H1 (cell line): ENCODE measurements around the gene RRN3. TPM values are rescaled to one million over a fixed set of nuclear protein-coding genes. Genes with fewer than 3 reads are reported as not detected.
"Not testable (repeated sequence)": the region's sequence is repeated elsewhere in the genome, so short reads cannot be mapped to it uniquely, and the experiment has no call there.

Experiments
- CTCF ChIA-PET: fragments of 300-600 bp; sonication (Branson Sonifier 250); formaldehyde crosslinking; loops from one replicate; lab custom pipeline; 2021; ENCODE audit not compliant: partially characterized antibody; lab: Charles Lee
- POLR2A ChIA-PET: fragments of 300-600 bp; sonication (Branson Sonifier 250); formaldehyde crosslinking; loops from one replicate; lab custom pipeline; 2021; ENCODE audit warnings: inconsistent platforms; ENCODE audit not compliant: partially characterized antibody; lab: Charles Lee
- DNase-seq, 2 experiments: peaks; one replicate each; pipeline versions ENCODE4 v3.0.0 to v3.0.0-alpha.2; 2010 to 2022; ENCODE audit warnings: low spot score in 2 of 2, low read depth in 1 of 2, mixed read lengths in 1 of 2
- FAIRE-seq: peaks from 2 replicates; lab custom pipeline; 2011; peaks lifted over from hg19 to GRCh38; lab: Jason Lieb, UNC
- H2AFZ ChIP-seq: 2 replicates; pipeline ENCODE4 v1.8.1; 2012; ENCODE audit warnings: low read length, inconsistent platforms
- H2AK5ac ChIP-seq: 2 replicates; pipeline ENCODE4 v1.6.1; 2013; ENCODE audit warnings: low read depth, low read length
- H2BK120ac ChIP-seq: replicated peaks from 2 replicates; pipeline ENCODE3; 2013; ENCODE audit warnings: low read depth, low read length, inconsistent platforms
- H2BK12ac ChIP-seq: 2 replicates; pipeline ENCODE4 v1.6.1; 2013; ENCODE audit warnings: low read depth, low read length
- H2BK15ac ChIP-seq: 2 replicates; pipeline ENCODE4 v1.6.1; 2013; ENCODE audit warnings: low read length
- H2BK20ac ChIP-seq: 2 replicates; pipeline ENCODE4 v1.6.1; 2013; ENCODE audit warnings: low read length
- H2BK5ac ChIP-seq: 2 replicates; pipeline ENCODE4 v1.6.1; 2013; ENCODE audit warnings: low read depth, low read length
- H3K14ac ChIP-seq: 2 replicates; pipeline ENCODE4 v1.6.1; 2013; ENCODE audit warnings: inconsistent platforms; ENCODE audit not compliant: insufficient read length
- H3K18ac ChIP-seq: 2 replicates; pipeline ENCODE4 v1.6.1; 2013; ENCODE audit warnings: low read length; ENCODE audit errors: extremely low read depth
- H3K23ac ChIP-seq: 2 replicates; pipeline ENCODE4 v1.6.1; 2013; ENCODE audit warnings: inconsistent platforms; ENCODE audit not compliant: insufficient read length
- H3K23me2 ChIP-seq: 2 replicates; pipeline ENCODE4 v1.6.1; 2013; ENCODE audit warnings: low read depth, low read length
- H3K27ac ChIP-seq: 2 replicates; pipeline ENCODE4 v1.6.1; 2011; ENCODE audit warnings: low read depth, low read length, inconsistent platforms
- H3K27me3 ChIP-seq, 4 experiments: replicated peaks in 1 of 4; 1 replicate in 1 of 4; 2 replicates in 3 of 4; pipeline versions ENCODE4 v1.6.1 to v1.8.1; 2011 to 2013; ENCODE audit warnings: low read length in 3 of 4, mild to moderate bottlenecking in 3 of 4, inconsistent platforms in 2 of 4, mixed read lengths in 2 of 4, moderate library complexity in 1 of 4; ENCODE audit not compliant: control insufficient read depth in 3 of 4, insufficient read depth in 3 of 4; ENCODE audit errors: extremely low read depth in 1 of 4
- H3K36me3 ChIP-seq, 4 experiments: 2 replicates each; pipeline versions ENCODE4 v1.6.1 to v1.8.1; 2011 to 2013; ENCODE audit warnings: mild to moderate bottlenecking in 4 of 4, low read length in 3 of 4, moderate library complexity in 2 of 4, control low read depth in 1 of 4, inconsistent platforms in 1 of 4; ENCODE audit not compliant: insufficient read depth in 4 of 4, control insufficient read depth in 2 of 4
- H3K4ac ChIP-seq: replicated peaks from 2 replicates; pipeline ENCODE3; 2013; ENCODE audit warnings: low read length, low read depth, mixed read lengths, inconsistent platforms; ENCODE audit not compliant: insufficient read length
- H3K4me1 ChIP-seq, 4 experiments: replicated peaks in 1 of 4; 1 replicate in 1 of 4; 2 replicates in 3 of 4; pipeline versions ENCODE4 v1.6.1 to v1.8.1; 2011 to 2013; ENCODE audit warnings: low read length in 3 of 4, inconsistent platforms in 2 of 4, mixed read lengths in 1 of 4; ENCODE audit not compliant: insufficient read depth in 4 of 4, control insufficient read depth in 3 of 4
- H3K4me2 ChIP-seq, 2 experiments: 2 replicates each; pipeline versions ENCODE4 v1.6.1 to v1.8.1; 2011 to 2013; ENCODE audit warnings: low read depth in 2 of 2, low read length in 2 of 2, control low read depth in 1 of 2, inconsistent platforms in 1 of 2, mild to moderate bottlenecking in 1 of 2; ENCODE audit not compliant: insufficient read depth in 1 of 2
- H3K4me3 ChIP-seq, 4 experiments: fragments of 200-600, 300-600 bp in 1 of 4; sonication (generic), shearing (Covaris generic), sonication (Bioruptor Twin) in 1 of 4; 2 replicates each; pipeline versions ENCODE4 v1.5.1 to v1.8.1; 2011 to 2016; ENCODE audit warnings: low read length in 4 of 4, low read depth in 3 of 4, control low read depth in 2 of 4, inconsistent platforms in 2 of 4, mild to moderate bottlenecking in 2 of 4, mixed read lengths in 1 of 4, moderate library complexity in 1 of 4; ENCODE audit not compliant: insufficient read depth in 2 of 4; ENCODE audit errors: extremely low read depth in 1 of 4
- H3K56ac ChIP-seq: replicated peaks from 2 replicates; pipeline ENCODE3; 2013; ENCODE audit warnings: low read depth, mild to moderate bottlenecking, mixed read lengths, low read length, inconsistent platforms; ENCODE audit not compliant: insufficient read length
- H3K79me1 ChIP-seq: 2 replicates; pipeline ENCODE4 v1.6.1; 2013; ENCODE audit warnings: low read depth, low read length, control low read depth
- H3K79me2 ChIP-seq, 2 experiments: 2 replicates each; pipeline versions ENCODE4 v1.6.1 to v1.8.1; 2012 to 2013; ENCODE audit warnings: low read length in 2 of 2, mild to moderate bottlenecking in 2 of 2, inconsistent platforms in 1 of 2; ENCODE audit not compliant: insufficient read depth in 2 of 2, control insufficient read depth in 1 of 2
- H3K9ac ChIP-seq, 4 experiments: replicated peaks in 1 of 4; 1 replicate in 1 of 4; 2 replicates in 3 of 4; pipeline versions ENCODE4 v1.6.1 to v1.8.1; 2011 to 2013; ENCODE audit warnings: low read depth in 3 of 4, low read length in 3 of 4, control low read depth in 2 of 4, mild to moderate bottlenecking in 2 of 4, moderate library complexity in 2 of 4, inconsistent platforms in 1 of 4; ENCODE audit errors: extremely low read depth in 1 of 4
- H3K9me3 ChIP-seq, 2 experiments: 2 replicates each; pipeline versions ENCODE4 v1.6.1 to v1.8.1; 2012 to 2013; ENCODE audit warnings: mild to moderate bottlenecking in 2 of 2, moderate library complexity in 2 of 2, control low read depth in 1 of 2, inconsistent platforms in 1 of 2, low read depth in 1 of 2, low read length in 1 of 2, mixed read lengths in 1 of 2; ENCODE audit not compliant: insufficient read depth in 2 of 2
- H4K20me1 ChIP-seq, 2 experiments: replicated peaks in 1 of 2; 2 replicates each; pipeline versions ENCODE3 to v1.8.1; 2011 to 2013; ENCODE audit warnings: inconsistent platforms in 2 of 2, low read length in 2 of 2, mild to moderate bottlenecking in 1 of 2; ENCODE audit not compliant: insufficient read depth in 2 of 2, control insufficient read depth in 1 of 2
- H4K5ac ChIP-seq: 2 replicates; pipeline ENCODE4 v1.6.1; 2013; ENCODE audit warnings: low read length, low read depth, mixed read lengths, inconsistent platforms; ENCODE audit not compliant: insufficient read length
- H4K8ac ChIP-seq: 2 replicates; pipeline ENCODE4 v1.8.0; 2013; ENCODE audit warnings: mild to moderate bottlenecking, moderate library complexity, low read length, inconsistent platforms; ENCODE audit not compliant: insufficient read depth; ENCODE audit errors: extremely low read depth
- H4K91ac ChIP-seq: replicated peaks from 2 replicates; pipeline ENCODE3; 2013; ENCODE audit warnings: low read length, mixed read lengths, inconsistent platforms; ENCODE audit not compliant: insufficient read length
- WGBS, 2 experiments: shearing (Covaris generic) in 1 of 2; methylation state at CpG; one replicate each; pipeline versions ENCODE4 v1.1.6 to v1.1.7; 2013 to 2015; ENCODE audit warnings: low lambda C conversion rate in 2 of 2, mixed read lengths in 2 of 2, inconsistent platforms in 1 of 2, low coverage in 1 of 2, missing lambda C conversion rate in 1 of 2; ENCODE audit not compliant: insufficient replicate concordance in 2 of 2, insufficient coverage in 1 of 2, insufficient read length in 1 of 2; ENCODE audit errors: extremely low coverage in 1 of 2, missing lambda C conversion rate in 1 of 2; 5-methylcytosine and 5-hydroxymethylcytosine counted together
- polyA plus RNA-seq, 7 experiments: library from polyadenylated mRNA; depleted of rRNA in 3 of 7; stranded (reverse) in 5 of 7; unstranded in 2 of 7; fragments of >200 nt in 5 of 7; fragments of 200-250 nt in 2 of 7; gene quantifications; 1 replicate in 5 of 7; 2 replicates in 1 of 7; 4 replicates in 1 of 7; pipeline versions ENCODE4 v1.2.1 to v1.2.3, GENCODE V29; 2011 to 2013; ENCODE audit warnings: missing spikeins in 2 of 7, mixed read lengths in 2 of 7
- total RNA-seq: library from RNA; stranded (reverse); fragmentation: NEBNext Ultra II Directional; extraction: Animal tissue kit (Norgen Biotek cat#: 25700); gene quantifications from 2 replicates; pipeline ENCODE4 v1.2.1, GENCODE V29; 2021

Gene RRN3
- total and polyA plus RNA-seq, 2 of the 8 experiments (the other 6 are each of a cell fraction or from before 2014, with no cell fraction given): 15.1 to 26.0 TPM

DNA sequence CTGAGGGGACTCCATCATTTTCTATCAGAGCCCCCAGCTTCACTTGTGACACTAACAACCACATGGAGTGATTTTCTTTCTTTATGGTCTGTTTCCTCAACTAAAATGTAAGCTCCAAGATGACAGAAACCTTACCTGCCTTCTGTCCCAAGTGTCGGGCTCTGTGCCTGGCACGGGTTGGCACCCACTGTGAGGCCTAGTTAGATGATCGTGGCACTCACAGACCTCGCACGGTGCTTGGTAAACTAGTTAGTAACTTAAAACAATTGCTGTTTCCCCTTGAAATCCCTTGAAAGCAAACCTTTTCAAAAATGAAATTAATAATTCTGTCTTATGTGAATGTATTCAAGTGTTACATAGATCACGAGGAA lies 65.7 kb downstream of the RRN3 start:
- H3K56ac ChIP-seq, H4K5ac ChIP-seq, DNase-seq, H3K27me3 ChIP-seq, H4K20me1 ChIP-seq, H3K23me2 ChIP-seq, H3K4me1 ChIP-seq, H2AFZ ChIP-seq, H3K14ac ChIP-seq, POLR2A ChIA-PET, H3K27ac ChIP-seq, H3K79me2 ChIP-seq, H2BK5ac ChIP-seq, H3K79me1 ChIP-seq, H2BK12ac ChIP-seq, H3K18ac ChIP-seq, CTCF ChIA-PET, H2AK5ac ChIP-seq, H2BK20ac ChIP-seq, H3K4me3 ChIP-seq, H3K4me2 ChIP-seq, H3K4ac ChIP-seq, H2BK120ac ChIP-seq, H3K9ac ChIP-seq, H4K8ac ChIP-seq, H2BK15ac ChIP-seq, H3K9me3 ChIP-seq, H3K23ac ChIP-seq, FAIRE-seq, H4K91ac ChIP-seq: not testable (repeated sequence)
- 92% methylated on average over 6 of the region's 6 CpGs; no CpG with 5 or more reads in 1 of the 2 experiments for WGBS, 2 experiments
- peaks cover 4 to 25% (median 18%) of the 10 kb centered on the region in 4 experiments; a peak in 6 of 8 replicates for H3K36me3 ChIP-seq
